Prostate gland (tissue), 1 donor: ENCODE measurements around the gene BEST4.

Experiments
- POLR2A ChIP-seq: fragments of 450-650 bp; IDR thresholded peaks from one replicate; pipeline ENCODE4 v1.6.1; 2016; ENCODE audit warnings: antibody characterized with exemption, mild to moderate bottlenecking
- POLR2AphosphoS5 ChIP-seq: sonication (generic); formaldehyde crosslinking; IDR thresholded peaks from one replicate; pipeline ENCODE4 v1.6.1; 2017; ENCODE audit warnings: antibody characterized with exemption

DNA sequence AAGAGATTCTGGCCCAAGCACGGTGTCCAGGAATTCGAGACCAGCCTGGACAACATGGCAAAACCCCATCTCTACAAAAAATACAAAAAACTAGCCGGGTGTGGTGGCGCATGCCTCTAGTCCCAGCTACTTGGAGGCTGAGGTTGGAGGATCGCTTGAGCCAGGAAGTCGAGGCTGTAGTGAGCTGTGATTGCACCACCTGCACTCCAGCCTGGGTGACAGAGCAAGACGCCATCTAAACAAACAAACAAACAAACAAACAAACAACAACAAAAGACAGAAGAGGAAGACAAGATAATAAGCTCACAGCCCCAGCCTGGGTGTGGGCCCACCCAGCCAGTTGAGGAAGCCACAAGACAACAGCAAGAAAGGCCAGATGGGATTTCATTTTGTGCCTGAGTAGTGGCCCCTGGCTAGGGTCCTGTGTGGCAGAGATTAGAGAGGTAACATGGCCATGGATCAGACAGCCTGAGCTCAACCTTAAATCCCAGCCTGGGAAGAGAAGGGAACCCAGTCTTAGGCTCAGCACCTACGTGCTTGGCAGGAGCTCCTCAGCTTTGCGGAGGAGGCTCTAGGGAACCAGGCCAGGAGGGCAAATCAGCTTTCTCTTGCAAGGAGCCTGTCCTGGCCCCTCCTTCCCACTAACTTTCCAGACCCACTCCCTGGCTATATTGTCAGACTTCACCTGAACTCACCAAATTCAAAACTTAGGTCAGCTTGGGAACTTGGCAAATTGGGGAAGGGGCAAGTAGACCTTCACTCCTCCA, 4.9 kb upstream of the BEST4 start:
- TF ChIP-seq POLR2A = no peak
- TF ChIP-seq POLR2AphosphoS5 = no peak
